Measurements from ENCODE around the gene SYK. TPM values are rescaled to one million over a fixed set of nuclear protein-coding genes. Genes with fewer than 3 reads are reported as not detected.

SYK gene
- total and polyA plus RNA-seq, 2 donors (not counting 1 experiment from before 2014, with no cell fraction given) = 60.3 to 242 TPM

DNA sequence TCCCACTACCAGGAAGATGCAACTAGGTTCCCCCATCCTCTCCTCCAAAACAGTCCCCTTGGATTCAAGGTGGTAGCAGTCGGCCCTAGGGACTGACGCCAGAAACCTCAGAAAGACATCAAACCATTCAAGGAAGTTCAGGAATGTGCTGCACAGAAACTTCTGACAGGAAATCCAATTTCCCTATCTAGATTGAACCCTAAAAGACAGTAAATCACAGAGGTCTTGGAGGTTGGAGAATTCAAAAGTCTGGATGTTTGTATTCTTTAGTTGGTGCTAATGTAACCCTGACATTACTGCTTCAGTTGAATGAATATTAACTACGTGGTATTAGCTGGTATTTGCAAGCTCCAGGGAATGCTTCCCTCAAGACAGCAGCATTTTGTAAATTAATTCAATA is 125.3 kb downstream of the SYK start:
- Mint-ChIP-seq H3K27ac (no peak overlapping the region), H3K4me1 (peaks cover 12% of the 10 kb centered on the region), H3K9me3 (ENCODE audit: insufficient read depth) (no peaks in the 10 kb centered on the region), H3K4me3 (no peak overlapping the region), H3K27me3 (peaks cover 12% of the 10 kb centered on the region)
- no peak for TF ChIP-seq EZH2 (IDR thresholded peaks at IDR 0.05; ENCODE audit: borderline replicate concordance, insufficient read depth, low read depth, low read length, poor library complexity, severe bottlenecking)
- no peak for TF ChIP-seq CTCF (IDR thresholded peaks at IDR 0.05)
- DNase-seq (no peak), ATAC-seq (ENCODE audit: low read depth) (no peak)
- WGBS (ENCODE audit: insufficient coverage) = 67% methylated on average over 2 of the region's 3 CpGs
- intact Hi-C loops (cut with micrococcal nuclease) = no loop called here
- Histone ChIP-seq H2AFZ (ENCODE audit: insufficient read depth, low read depth, low read length, poor library complexity, severe bottlenecking) (no peak overlapping the region), H3K4me2 (replicated peaks; ENCODE audit: low read depth, low read length, poor library complexity, severe bottlenecking) (no peak overlapping the region), H3K4me3 (ENCODE audit: control extremely low read depth in 1 of 5, extremely low read depth in 1 of 5, insufficient read depth in 1 of 5, low read depth in 2 of 5, low read length in 4 of 5) (no peak overlapping the region), H3K36me3 (replicated peaks in 1 of 2; ENCODE audit: control extremely low read depth in 1 of 2, control insufficient read depth in 1 of 2, extremely low read depth in 1 of 2, insufficient read depth in 2 of 2, low read length in 1 of 2) (no peaks in the 10 kb centered on the region), H3K27ac (ENCODE audit: low read length in 2 of 2) (no peak overlapping the region), H3K27me3 (replicated peaks in 1 of 4; ENCODE audit: control extremely low read depth in 1 of 4, control insufficient read depth in 3 of 4, insufficient read depth in 4 of 4, low read length in 3 of 4) (peaks cover 0 to 7% (median 1%) of the 10 kb centered on the region in 4 experiments), H3K9me3 (ENCODE audit: control extremely low read depth in 1 of 3, control insufficient read depth in 2 of 3, insufficient read depth in 1 of 3, low read length in 2 of 3) (no peaks in the 10 kb centered on the region), H3K4me1 (ENCODE audit: control insufficient read depth in 2 of 2, insufficient read depth in 2 of 2, low read length in 2 of 2) (peaks cover 12 to 14% of the 10 kb centered on the region in 2 donors), H4K20me1 (ENCODE audit: control insufficient read depth, insufficient read depth, low read length, poor library complexity, severe bottlenecking) (no peaks in the 10 kb centered on the region), H3K9ac (ENCODE audit: low read length) (no peak overlapping the region), H3K79me2 (ENCODE audit: control insufficient read depth, insufficient read depth, low read length) (no peaks in the 10 kb centered on the region)
- CTCF ChIA-PET = interaction anchor here (0.7 to 2.6 kb wide), 2 partner anchors 11 to 763 kb away, joined by 3 to 16 read pairs; no protein-coding TSS in a partner anchor
- POLR2A ChIA-PET = no interaction called here

DNA sequence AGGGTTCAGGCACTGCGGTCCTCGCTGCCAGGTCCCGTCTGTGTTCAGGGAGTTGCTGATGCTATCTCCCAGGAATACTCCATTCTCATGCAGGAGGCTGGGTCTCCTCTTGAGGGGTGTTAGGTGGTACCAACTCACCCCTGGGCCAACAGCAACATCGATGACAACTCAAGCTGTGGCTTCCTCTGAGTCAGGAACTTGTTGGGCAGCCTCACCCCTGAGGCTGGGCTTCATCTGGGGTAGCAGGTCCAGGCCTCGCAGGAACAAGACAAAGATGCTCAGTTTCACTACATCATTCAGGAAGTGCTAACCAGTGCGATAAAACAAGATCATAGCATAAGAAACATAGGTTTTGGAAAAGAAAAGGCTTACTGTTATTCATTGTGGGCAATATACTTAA is 125.9 kb downstream of the SYK start:
- Mint-ChIP-seq H3K27me3 (peaks cover 8% of the 10 kb centered on the region), H3K4me3 (no peak overlapping the region), H3K4me1 (peaks cover 12% of the 10 kb centered on the region), H3K27ac (no peak overlapping the region), H3K9me3 (ENCODE audit: insufficient read depth) (no peaks in the 10 kb centered on the region)
- POLR2A ChIA-PET = no interaction called here
- Histone ChIP-seq H3K4me1 (ENCODE audit: control insufficient read depth in 2 of 2, insufficient read depth in 2 of 2, low read length in 2 of 2) (peaks cover 12 to 14% of the 10 kb centered on the region in 2 donors), H3K4me2 (replicated peaks; ENCODE audit: low read depth, low read length, poor library complexity, severe bottlenecking) (no peak overlapping the region), H3K27ac (ENCODE audit: low read length in 2 of 2) (no peak overlapping the region), H3K36me3 (replicated peaks in 1 of 2; ENCODE audit: control extremely low read depth in 1 of 2, control insufficient read depth in 1 of 2, extremely low read depth in 1 of 2, insufficient read depth in 2 of 2, low read length in 1 of 2) (no peaks in the 10 kb centered on the region), H4K20me1 (ENCODE audit: control insufficient read depth, insufficient read depth, low read length, poor library complexity, severe bottlenecking) (no peaks in the 10 kb centered on the region), H3K9me3 (ENCODE audit: control extremely low read depth in 1 of 3, control insufficient read depth in 2 of 3, insufficient read depth in 1 of 3, low read length in 2 of 3) (no peaks in the 10 kb centered on the region), H3K4me3 (ENCODE audit: control extremely low read depth in 1 of 5, extremely low read depth in 1 of 5, insufficient read depth in 1 of 5, low read depth in 2 of 5, low read length in 4 of 5) (no peak overlapping the region), H2AFZ (ENCODE audit: insufficient read depth, low read depth, low read length, poor library complexity, severe bottlenecking) (no peak overlapping the region), H3K27me3 (replicated peaks in 1 of 4; ENCODE audit: control extremely low read depth in 1 of 4, control insufficient read depth in 3 of 4, insufficient read depth in 4 of 4, low read length in 3 of 4) (peaks cover 0 to 7% (median 0%) of the 10 kb centered on the region in 4 experiments), H3K79me2 (ENCODE audit: control insufficient read depth, insufficient read depth, low read length) (no peaks in the 10 kb centered on the region), H3K9ac (ENCODE audit: low read length) (no peak overlapping the region)
- 78% methylated on average over 4 of the region's 6 CpGs for WGBS (ENCODE audit: insufficient coverage)
- no peak for DNase-seq
- no peak for ATAC-seq (ENCODE audit: low read depth)
- no peak for TF ChIP-seq EZH2 (IDR thresholded peaks at IDR 0.05; ENCODE audit: borderline replicate concordance, insufficient read depth, low read depth, low read length, poor library complexity, severe bottlenecking)
- TF ChIP-seq CTCF (IDR thresholded peaks at IDR 0.05) = no peak
- CTCF ChIA-PET = interaction anchor here (2.6 kb wide), 1 partner anchor 11 kb away, joined by 16 read pairs; no protein-coding TSS in a partner anchor
- intact Hi-C loops (cut with micrococcal nuclease) = no loop called here

Data from B cell (primary cell).